SU-DHL-6 (cell line): ENCODE data around the gene GPR35.
"Not testable (repeated sequence)": the region's sequence is repeated elsewhere in the genome, so short reads cannot be mapped to it uniquely, and the experiment has no call there.

Experiments used
- EZH2phosphoT487 ChIP-seq: fragments of 200-600 bp; sonication (generic), shearing (Covaris generic); conservative IDR thresholded peaks from 2 replicates; pipeline ENCODE4 v1.6.1; 2018; ENCODE audit warnings: mild to moderate bottlenecking, antibody characterized with exemption, low read length, moderate library complexity, mixed read lengths
- TF ChIP-seq, protein P1 (sequence below): fragments of 200-600 bp; sonication (generic); IDR thresholded peaks from one replicate; pipeline ENCODE4 v1.5.1; 2017; ENCODE audit warnings: antibody characterized with exemption, mild to moderate bottlenecking, low read length, moderate library complexity; ENCODE audit not compliant: insufficient read depth, poor library complexity, severe bottlenecking

DNA sequence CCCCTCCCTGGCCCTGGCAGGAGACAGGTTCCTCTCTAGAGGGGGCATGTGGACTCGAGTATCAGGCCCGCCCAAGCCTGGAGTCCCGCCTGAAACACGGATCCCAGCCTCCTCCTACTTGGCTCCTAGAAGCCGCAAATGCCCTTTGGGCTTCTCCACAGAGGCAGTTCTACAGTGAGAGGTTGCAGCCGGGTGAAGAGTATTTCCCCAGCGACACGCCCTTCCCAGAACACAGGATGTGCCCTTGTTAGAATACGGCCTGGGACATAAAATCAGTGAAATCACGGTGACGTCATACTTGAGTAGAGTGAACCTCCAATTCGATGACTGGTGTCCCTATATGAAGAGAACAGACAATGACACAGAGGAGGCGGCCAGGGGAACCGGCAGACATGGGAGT is 52.8 kb downstream of the GPR35 start:
- TF ChIP-seq EZH2phosphoT487, result not testable (repeated sequence)
- TF ChIP-seq, protein P1, sequence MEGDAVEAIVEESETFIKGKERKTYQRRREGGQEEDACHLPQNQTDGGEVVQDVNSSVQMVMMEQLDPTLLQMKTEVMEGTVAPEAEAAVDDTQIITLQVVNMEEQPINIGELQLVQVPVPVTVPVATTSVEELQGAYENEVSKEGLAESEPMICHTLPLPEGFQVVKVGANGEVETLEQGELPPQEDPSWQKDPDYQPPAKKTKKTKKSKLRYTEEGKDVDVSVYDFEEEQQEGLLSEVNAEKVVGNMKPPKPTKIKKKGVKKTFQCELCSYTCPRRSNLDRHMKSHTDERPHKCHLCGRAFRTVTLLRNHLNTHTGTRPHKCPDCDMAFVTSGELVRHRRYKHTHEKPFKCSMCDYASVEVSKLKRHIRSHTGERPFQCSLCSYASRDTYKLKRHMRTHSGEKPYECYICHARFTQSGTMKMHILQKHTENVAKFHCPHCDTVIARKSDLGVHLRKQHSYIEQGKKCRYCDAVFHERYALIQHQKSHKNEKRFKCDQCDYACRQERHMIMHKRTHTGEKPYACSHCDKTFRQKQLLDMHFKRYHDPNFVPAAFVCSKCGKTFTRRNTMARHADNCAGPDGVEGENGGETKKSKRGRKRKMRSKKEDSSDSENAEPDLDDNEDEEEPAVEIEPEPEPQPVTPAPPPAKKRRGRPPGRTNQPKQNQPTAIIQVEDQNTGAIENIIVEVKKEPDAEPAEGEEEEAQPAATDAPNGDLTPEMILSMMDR, result not testable (repeated sequence)
